HTR-8/SVneo (cell line): ENCODE measurements around the gene NEUROG2.
A peak's percentile ranks its signal among the peaks of the same experiment; 100 is the strongest.
"Not testable (repeated sequence)": the region's sequence is repeated elsewhere in the genome, so short reads cannot be mapped to it uniquely, and the experiment has no call there.

Experiments
- DNase-seq: peaks from one replicate; pipeline ENCODE4 v3.0.0; 2011; ENCODE audit warnings: low spot score, mixed read lengths; ENCODE audit not compliant: insufficient read length
- FAIRE-seq: peaks from 2 replicates; lab custom pipeline; 2011; peaks lifted over from hg19 to GRCh38; lab: Jason Lieb, UNC

The NEUROG2 gene

DNA sequence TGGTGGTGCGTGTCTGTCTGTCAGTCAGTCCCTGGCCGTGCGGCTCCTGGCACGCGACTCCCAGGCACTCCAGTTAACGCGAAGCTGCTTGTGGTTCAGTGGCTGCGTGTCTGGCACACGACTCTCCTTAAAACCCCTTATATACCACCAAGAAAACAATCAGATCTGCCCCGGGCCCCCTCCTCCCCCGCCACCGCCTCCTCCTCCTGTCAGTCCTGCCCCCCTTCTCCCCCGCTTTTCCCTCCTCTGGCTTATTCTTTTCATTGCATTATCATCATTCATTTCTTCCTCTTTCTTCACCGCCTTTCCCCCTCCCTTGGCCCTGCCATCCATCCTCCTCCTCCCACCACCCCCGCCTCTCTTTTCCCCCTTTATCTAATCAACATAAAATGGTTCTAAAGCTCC is at the start of gene NEUROG2:
Gene NEUROG2 (minus strand): TSS at position 115 of the 405 bp plus-strand sequence. CDS start 705 bp downstream, outside the sequence.
- DNase-seq (no peak), FAIRE-seq (no peak)

DNA sequence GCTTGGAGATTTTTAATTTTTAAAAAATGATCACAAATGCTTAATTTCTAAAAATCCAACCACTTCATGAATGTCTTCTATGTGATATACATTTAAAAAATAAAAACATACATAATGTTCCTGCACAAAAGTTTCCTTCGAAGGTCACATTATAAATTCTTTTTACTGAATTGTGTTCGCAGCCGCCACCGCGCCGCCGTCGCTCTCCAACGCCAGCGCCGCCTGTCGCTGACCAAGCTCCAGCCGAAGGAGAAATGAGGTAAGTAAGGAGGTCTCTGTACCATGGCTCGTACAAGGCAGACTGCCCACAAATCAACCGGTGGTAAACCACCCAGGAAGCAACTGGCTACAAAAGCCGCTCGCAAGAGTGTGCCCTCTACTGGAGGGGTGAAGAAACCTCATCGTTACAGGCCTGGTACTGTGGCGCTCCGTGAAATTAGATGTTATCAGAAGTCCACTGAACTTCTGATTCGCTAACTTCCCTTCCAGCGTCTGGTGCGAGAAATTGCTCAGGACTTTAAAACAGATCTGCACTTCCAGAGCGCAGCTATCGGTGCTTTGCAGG is 48.8 kb upstream of the NEUROG2 start:
- DNase-seq (no peak), FAIRE-seq (no peak)

DNA sequence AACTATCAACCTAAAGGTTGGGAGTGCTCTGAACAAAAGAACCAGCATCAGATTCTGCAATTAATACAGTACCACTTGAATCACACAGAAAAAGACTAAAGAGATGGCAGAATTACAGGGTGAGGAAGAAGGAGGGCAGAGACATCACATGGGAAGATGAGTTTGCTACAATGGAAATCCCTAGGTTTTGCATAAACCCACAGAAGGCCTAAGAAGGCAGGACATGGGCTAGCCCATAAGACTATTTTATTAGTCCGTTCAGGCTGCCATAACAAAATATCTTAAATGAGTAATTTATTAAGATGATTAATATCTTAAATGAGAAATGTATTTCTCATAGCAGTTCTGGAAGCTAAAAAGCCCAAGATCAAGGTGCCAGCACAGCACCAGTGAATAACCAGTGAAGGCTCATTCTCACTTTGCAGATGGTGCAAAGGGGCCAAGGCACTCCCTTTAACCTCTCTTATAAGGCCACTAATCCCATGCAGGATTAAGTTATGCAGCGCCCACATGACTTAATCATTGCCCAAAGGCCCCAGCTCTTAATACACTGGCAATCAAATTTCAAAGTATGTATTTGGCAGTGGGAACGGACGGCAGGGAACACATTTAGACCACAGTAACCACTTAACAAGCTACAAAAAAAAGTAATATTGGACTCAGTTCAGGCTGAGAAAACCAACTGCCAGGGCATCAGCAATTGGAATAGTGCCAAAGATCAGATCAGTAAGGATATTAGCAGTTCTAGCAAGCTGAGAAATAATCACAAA is 47.6 kb upstream of the NEUROG2 start:
- no peak for DNase-seq
- no peak for FAIRE-seq

DNA sequence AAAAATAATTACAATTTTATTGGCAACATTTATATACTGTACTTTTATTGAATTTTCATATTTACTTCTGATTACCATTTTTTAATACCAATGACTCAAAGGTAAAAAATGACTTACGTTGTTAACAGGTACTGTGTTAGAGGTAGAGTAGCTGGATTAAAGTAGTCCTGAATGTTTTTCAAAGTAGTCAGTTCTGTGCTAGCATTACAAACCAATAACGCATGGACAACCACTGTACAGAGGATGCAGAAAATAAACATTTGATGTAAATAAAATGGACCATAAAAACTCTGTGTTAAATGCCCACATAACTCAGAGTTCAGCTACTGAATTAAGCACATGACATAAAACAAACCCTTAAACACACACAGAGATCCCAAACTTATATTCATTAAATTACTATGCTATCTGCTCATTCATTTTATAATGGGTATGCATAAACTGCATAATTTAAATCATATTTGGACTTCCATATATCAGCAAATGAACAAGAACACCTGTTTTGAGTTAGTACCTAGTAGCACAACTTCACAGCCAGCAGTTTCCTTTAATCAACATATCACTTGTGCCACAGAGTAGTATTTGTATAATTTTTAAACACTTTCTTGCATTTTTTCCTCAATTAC is 46.4 kb upstream of the NEUROG2 start:
- DNase-seq (no peak), FAIRE-seq (no peak)

DNA sequence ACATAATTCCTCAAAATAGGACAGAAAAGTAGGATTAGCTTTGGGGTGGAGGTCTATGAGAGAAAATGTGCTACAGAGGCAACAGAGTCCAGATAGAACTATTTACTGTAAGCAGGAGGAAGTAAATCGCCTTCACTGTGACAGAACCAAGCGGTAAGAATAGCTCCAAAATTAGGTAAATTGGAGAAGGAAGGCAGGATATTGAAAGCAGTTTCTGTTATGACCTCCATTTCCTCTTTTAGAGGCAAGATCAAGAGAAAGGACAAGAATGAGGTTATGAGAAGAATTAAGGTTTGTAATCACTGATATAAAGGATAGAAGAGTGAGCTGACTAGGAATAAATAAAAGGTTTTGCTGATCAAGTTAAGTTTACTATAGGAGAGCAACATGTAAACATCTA is 44.1 kb upstream of the NEUROG2 start:
- no peak for FAIRE-seq

DNA sequence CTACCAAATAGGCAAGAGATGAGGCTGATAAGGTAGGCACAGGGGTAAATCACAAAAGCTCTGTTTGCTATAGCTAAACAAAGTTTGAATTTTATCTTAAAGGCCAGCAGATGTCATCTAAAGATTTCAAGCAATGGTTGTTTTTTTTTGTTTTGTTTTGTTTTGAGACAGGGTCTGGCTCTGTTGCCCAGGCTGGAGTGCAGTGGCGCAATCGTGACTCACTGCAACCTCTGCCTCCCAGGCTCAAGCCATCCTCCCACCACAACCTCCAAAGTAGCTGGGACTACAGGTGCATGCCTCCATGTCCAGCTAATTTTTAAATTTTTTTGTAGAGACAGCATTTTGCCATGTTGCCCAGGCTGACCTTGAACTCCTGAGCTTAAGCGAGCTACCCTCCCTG is 43.1 kb upstream of the NEUROG2 start:
- FAIRE-seq (no peak), DNase-seq (no peak)

More for the DNA sequence above, 44.1 kb upstream of the NEUROG2 start:
- DNase-seq, result no peak

DNA sequence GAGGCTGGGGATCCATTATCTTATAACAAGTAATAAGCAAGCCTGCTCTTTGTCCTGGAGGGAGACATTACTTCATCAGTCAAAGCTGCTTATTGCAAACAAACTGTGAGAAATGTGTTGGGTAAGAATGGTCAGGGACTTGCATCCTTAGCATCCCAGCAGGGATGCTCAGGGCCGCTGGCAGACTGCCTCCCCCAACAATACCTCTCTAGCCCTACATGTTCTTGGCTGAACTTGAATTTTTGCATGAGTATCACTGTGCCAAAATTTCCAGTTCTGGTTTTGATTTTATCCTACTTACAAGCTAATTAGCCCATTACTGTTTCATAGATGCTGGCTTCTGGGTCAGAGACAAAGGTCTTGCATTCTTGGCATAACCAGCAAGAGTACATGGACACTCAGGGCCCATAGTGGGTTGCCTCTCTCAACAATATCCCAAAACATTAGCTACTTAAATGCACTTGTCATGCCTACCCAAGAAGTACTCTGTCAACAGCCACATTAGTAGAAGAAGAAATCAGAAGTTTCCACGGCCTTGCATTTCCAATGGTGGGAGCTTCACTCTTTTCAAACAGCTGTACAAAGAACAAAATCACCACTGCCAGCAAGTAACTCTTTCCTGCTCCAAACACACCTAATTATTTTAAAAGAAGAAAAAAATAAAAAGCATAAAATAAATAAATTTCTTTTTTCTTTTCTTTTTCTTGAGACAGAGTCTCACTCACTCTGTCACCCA is 41.9 kb upstream of the NEUROG2 start:
- DNase-seq, result no peak
- no peak for FAIRE-seq

DNA sequence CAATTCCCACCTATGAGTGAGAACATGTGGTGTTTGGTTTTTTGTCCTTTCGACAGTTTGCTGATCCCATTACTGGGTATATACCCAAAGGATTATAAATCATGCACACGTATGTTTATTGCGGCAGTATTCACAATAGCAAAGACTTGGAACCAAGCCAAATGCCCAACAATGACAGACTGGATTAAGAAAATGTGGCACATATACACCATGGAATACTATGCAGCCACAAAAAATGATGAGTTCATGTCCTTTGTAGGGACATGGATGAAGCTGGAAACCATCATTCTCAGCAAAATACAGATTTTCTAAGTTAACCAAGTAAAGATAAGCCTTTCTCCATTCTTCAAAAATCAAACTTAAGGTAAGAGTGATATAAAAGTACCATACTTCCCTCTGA is 38.3 kb upstream of the NEUROG2 start:
- FAIRE-seq, result not testable (repeated sequence)

DNA sequence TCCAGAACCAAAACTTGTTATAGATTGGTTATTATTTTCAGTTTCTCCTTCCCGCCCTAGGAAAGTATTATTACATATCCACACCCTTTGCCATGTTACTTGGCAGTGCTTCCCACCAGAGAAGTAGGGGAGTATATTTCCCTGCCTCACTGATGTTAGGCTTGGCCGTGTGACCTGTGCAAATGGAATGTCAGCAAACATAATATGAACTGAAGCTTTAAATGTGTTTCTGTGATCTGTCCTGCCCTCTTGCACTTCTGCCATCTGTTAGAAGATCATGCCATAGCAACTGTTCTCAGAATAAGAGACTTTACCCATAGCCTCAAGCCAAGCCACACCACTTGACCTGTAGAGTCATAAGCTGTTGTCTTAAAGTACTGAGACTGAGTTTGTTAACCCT is 36.7 kb upstream of the NEUROG2 start:
- FAIRE-seq (peak; percentile 38), DNase-seq (peak; percentile 6)

More for the DNA sequence above, 38.3 kb upstream of the NEUROG2 start:
- DNase-seq, result not testable (repeated sequence)

DNA sequence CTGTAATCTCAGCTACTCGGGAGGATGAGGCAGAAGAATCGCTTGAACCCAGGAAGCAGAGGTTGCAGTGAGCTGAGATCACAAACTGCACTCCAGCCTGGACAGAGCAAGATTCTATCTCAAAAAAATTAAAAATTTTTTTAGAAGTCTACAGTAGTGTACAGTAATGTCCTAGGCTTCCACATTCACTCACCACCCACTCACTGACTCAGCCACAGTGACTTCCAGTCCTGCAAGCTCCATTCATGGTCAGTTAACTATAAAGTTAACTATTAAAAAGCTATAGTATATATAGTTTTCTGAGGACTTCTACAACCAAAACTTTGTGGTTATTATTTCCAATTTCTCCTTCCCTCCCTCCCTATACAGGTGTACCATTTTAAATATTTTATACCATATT is 34.7 kb upstream of the NEUROG2 start:
- FAIRE-seq, result no peak

DNA sequence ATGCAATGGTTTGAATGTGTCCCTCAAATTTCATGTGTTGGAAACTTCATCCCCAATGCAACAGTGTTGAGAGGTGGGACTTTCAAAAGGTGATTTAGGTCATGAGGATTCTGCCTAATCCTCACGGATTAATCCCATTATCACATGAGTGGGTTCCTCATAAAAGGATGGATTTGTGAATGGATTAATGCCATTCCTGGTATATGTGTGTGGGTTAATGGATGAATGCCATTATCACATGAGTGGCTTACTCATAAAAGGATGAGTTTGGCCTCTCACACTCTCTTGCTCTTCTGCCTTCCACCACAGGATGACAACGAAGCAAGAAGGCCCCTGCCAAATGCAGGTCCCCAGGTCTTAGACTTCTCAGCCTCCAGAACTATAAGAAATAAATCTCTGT is 30.5 kb upstream of the NEUROG2 start:
- no peak for FAIRE-seq
- no peak for DNase-seq

More for the DNA sequence above, 34.7 kb upstream of the NEUROG2 start:
- no peak for DNase-seq

DNA sequence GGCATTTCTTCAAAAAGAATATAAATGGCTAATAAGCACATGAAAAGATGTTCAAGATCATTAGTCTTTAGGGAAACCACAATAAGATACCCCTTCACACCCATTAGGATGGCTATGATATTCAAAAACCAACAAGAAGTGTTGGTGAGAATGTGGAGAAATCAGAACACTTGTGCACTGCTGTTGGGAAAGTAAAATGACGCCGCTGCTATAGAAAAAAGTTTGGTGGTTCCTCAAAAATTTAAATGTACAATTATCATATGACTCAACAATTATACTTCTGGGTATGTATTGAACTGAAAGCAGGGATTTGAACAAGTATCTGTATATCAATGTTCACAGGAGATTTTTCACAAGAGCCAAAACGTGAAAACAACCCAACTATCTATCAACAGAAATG is 29.4 kb upstream of the NEUROG2 start:
- FAIRE-seq, result no peak

DNA sequence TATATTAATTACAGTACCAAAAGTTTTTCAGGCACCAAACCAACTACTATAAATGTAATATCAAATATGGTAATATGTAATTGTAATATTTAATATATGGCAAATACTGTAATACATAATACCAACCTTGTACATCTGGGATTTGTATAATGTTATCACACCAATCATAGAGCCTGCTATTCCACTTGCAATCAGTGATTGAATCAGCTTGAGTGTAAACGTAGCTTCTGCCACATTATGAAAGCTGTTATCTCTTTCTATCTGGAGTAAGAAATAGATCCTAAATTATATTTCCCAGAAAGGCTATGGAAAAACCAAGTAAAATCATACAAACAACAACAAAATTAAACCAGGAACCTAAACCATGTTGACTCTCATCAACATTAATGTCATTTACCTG is 24.7 kb upstream of the NEUROG2 start:
- DNase-seq (no peak), FAIRE-seq (no peak)

More for the DNA sequence above, 29.4 kb upstream of the NEUROG2 start:
- DNase-seq, result no peak

DNA sequence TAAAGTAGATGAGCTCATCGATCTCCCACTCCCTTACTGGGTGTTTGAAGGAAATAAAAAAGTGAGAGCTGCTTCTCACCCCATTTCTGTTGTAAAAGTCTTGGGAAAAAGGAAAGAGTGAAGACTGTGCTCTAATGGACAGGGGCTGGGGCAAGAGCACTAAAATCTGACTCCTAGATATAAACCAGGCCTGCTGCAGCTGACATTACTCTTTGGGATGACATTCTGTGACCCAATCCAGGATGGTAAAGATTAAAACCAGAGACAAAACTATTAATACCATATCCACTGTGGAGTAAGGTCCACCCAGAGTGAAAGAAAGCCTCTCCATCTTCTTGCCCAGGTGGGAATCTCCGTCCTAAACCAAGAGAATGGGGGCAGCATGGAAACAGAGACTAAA is 20.1 kb upstream of the NEUROG2 start:
- FAIRE-seq, result no peak

DNA sequence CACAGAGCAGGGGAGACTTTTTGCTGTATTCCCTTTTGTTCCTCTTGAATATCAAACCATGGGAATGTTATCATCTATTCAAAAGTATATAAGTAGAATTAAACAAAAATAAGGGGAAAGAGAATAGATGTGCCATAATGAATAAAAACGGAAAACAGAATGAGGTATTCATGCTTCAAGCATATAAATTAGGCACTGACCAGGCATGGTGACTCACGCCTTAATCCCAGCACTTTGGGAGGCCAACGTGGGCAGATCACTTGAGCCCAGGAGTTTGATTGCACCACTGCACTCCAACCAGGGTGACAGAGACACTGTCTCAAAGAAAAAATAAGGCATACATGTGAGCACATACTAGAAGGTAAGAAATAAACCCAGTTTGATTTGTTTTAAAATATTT is 16.3 kb upstream of the NEUROG2 start:
- FAIRE-seq (no peak), DNase-seq (no peak)

More for the DNA sequence above, 20.1 kb upstream of the NEUROG2 start:
- no peak for DNase-seq

DNA sequence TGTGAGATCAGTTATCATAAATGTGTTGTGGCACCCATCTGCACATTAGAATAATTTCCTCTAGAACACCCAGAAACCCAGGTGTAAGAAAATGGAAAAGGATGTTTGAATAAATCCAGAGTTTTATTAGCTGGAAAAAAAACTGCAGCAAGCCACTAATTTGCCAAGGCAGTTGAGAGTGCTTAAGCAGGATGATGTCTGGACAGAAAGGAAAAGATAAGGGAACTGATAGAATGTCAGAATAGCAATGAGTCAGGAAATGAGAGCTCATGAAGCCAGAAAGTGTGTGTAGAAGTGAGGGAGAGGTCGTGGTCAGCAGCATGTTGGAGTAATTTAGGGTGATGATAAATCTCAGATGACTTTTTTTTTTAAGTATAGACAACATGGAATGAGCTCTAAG is 15.2 kb upstream of the NEUROG2 start:
- FAIRE-seq (no peak), DNase-seq (no peak)

DNA sequence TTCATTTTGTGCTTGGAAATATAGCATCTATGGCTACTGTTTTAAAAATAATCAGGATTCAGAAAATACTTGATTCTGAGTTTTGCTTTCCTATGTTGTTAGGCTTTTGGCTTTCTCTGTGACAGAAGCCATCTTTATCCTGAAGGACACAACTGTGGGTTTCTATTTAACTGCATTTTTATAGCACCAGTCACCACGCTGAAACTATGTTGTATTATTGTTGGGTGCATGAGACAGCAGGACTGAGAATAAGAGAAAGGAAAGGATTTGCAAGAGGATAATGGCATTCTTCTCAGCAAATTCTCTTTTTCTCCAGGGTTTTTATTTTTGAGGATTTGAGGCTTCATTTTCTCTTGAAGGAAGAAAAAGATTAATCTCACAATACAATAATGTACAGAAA is 10.1 kb upstream of the NEUROG2 start:
- FAIRE-seq (no peak), DNase-seq (no peak)

DNA sequence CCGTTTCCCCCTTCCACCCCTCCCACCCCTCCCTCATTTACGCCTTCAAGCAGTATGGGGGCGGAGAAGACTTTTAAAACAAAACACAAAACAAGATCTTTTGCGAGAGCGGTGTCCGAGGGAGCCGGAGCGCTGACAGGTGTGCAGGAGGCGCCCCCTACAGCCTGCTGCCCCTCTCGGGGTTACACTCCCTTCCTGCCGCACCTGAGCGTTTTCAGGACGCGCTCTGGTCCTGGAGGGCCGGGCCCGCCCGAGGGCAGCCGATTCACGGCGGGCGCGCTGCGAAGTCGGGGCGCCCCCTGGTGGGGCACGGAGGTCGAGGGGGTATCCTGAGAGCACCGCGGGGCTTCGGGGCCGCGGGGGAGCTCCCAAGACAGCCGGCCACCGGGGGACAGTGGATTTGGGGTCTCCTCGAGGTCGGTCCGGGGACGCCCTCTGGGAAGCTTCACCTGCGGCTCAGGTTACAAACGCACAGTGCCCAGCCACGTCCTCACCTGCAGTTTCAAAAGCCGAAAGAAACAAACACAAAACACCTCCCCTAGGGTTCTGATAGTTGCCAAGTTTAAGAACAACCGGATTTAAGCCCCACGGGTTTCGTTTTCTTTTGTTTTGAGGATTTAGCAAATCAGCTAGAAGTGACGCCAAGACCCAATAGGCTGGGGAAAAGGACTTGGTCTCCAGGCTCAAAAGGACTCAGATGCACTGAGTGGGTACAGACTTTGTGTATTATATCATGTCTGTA is 8.0 kb upstream of the NEUROG2 start:
- peak; percentile 45 for DNase-seq
- FAIRE-seq, result no peak

DNA sequence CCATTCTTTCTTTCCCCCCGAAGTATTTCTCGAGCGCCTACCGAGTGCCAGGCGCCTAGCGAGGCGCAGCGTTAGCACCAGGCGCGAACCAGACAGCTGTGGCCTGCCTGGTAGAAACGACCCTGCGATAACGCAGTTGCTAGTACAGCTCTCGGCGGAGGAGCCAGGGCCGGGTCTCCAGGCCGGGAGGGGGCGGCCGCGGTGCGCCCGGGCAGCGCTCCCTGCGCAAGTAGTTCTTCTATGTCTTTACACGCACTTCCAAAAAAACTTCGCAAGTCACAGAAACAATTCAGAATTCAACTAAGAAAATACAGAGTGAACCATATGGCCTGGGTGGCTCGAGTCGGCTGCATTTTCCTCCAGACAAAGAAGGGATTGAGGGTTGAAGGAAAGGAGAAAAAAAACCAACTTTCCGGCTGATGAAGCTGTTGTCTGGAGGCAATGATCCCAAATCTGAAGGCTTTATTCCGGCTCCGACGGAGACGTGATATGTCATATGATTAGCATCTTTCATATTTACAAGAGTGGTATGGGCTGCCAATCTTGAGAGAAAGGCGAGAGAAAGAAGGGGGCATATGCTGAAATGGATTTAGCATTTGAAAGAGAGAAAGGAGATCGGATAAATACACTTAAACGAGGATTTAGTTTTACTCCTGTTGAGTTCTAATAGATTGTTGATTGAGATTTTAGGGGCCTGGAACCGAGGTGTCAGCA is 7.2 kb upstream of the NEUROG2 start:
- FAIRE-seq (no peak), DNase-seq (no peak)
